Measurements from ENCODE around the gene NDUFS2. TPM values are rescaled to one million over a fixed set of nuclear protein-coding genes. Genes with fewer than 3 reads are reported as not detected.

Gene NDUFS2
- total RNA-seq, 2 experiments from 2014 or later = 49.9 to 55.7 TPM

- H3K36me3 ChIP-seq (ENCODE audit: insufficient read depth, low read length) = peaks cover 68% of the 10 kb centered on the region
- H3K27ac Mint-ChIP-seq = peak overlapping the region; percentile 36
- H3K9me3 ChIP-seq (ENCODE audit: control insufficient read depth in 1 of 2, insufficient read depth in 1 of 2, low read length in 2 of 2) = no peaks in the 10 kb centered on the region
- ATAC-seq (ENCODE audit: poor library complexity) (no peak), DNase-seq (no peak)
- no peaks in the 10 kb centered on the region for H3K9me3 Mint-ChIP-seq
- no peak overlapping the region for H3K27ac ChIP-seq (ENCODE audit: low read depth in 1 of 2, low read length in 2 of 2)
- ChIA-PET CTCF (no interaction called here), POLR2A (interaction anchor here (1.0 to 1.5 kb wide), 2 partner anchors 9 to 13 kb away, joined by 3 to 7 read pairs; no protein-coding TSS in a partner anchor)
- H3K4me3 ChIP-seq (ENCODE audit: low read length) = no peak overlapping the region
- intact Hi-C loops (cut with DNase I, micrococcal nuclease) = loop anchor here in 1 of 2 experiments (5.0 kb wide), 1 partner anchor 214 kb away; no protein-coding TSS in a partner anchor
- no peaks in the 10 kb centered on the region for H3K27me3 Mint-ChIP-seq
- peaks cover 85% of the 10 kb centered on the region for H3K36me3 Mint-ChIP-seq (ENCODE audit: low read depth)
- peaks cover 57% of the 10 kb centered on the region for H3K4me1 Mint-ChIP-seq (ENCODE audit: low read depth)
- H3K27me3 ChIP-seq (ENCODE audit: control insufficient read depth in 1 of 2, insufficient read depth in 2 of 2, low read length in 2 of 2) = no peaks in the 10 kb centered on the region
- H3K4me3 Mint-ChIP-seq = peak overlapping the region; percentile 25
- peaks cover 47% of the 10 kb centered on the region for H3K4me1 ChIP-seq (ENCODE audit: insufficient read depth, low read length)
- TF ChIP-seq, protein P1, sequence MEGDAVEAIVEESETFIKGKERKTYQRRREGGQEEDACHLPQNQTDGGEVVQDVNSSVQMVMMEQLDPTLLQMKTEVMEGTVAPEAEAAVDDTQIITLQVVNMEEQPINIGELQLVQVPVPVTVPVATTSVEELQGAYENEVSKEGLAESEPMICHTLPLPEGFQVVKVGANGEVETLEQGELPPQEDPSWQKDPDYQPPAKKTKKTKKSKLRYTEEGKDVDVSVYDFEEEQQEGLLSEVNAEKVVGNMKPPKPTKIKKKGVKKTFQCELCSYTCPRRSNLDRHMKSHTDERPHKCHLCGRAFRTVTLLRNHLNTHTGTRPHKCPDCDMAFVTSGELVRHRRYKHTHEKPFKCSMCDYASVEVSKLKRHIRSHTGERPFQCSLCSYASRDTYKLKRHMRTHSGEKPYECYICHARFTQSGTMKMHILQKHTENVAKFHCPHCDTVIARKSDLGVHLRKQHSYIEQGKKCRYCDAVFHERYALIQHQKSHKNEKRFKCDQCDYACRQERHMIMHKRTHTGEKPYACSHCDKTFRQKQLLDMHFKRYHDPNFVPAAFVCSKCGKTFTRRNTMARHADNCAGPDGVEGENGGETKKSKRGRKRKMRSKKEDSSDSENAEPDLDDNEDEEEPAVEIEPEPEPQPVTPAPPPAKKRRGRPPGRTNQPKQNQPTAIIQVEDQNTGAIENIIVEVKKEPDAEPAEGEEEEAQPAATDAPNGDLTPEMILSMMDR (IDR thresholded peaks at IDR 0.05) = no peak
Observed at GRCh38 chr1:161172776-161173376, 29.3 kb upstream of the NDUFS2 start.

DNA sequence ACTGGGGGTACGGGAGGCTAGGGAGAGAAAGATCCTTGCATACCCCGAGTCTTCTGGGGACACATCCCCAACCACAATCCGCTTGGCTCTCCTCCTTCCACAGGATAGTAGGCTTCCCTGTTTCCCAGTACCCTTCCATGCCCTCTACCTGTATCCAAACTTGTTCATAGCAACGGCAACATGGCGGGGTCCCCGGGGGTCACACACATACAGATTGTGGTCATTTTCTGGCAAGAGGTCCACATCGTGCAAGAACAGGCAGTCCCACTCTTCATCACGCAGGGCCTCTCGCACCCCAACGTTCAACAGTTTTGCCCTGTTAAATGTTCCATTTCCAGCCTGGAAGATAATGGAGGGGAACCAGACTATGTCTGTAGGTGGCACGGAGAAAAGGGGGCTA is 28.5 kb upstream of the NDUFS2 start:
- ChIA-PET CTCF (no interaction called here), POLR2A (interaction anchor here (1.5 kb wide), 1 partner anchor 8 kb away, joined by 7 read pairs; no protein-coding TSS in a partner anchor)
- Mint-ChIP-seq H3K27ac (peak overlapping the region; percentile 36), H3K4me1 (ENCODE audit: low read depth) (peaks cover 56% of the 10 kb centered on the region), H3K4me3 (peak overlapping the region; percentile 45), H3K27me3 (no peaks in the 10 kb centered on the region), H3K9me3 (no peaks in the 10 kb centered on the region), H3K36me3 (ENCODE audit: low read depth) (peaks cover 80% of the 10 kb centered on the region)
- no peak overlapping the region for H3K4me3 ChIP-seq (ENCODE audit: low read length)
- no peak overlapping the region for H3K27ac ChIP-seq (ENCODE audit: low read depth in 1 of 2, low read length in 2 of 2)
- TF ChIP-seq, protein P1 (IDR thresholded peaks at IDR 0.05) = no peak
- peaks cover 68% of the 10 kb centered on the region for H3K36me3 ChIP-seq (ENCODE audit: insufficient read depth, low read length)
- intact Hi-C loops (cut with DNase I, micrococcal nuclease) = loop anchor here in 1 of 2 experiments (5.0 kb wide), 1 partner anchor 214 kb away; no protein-coding TSS in a partner anchor
- DNase-seq (no peak), ATAC-seq (ENCODE audit: poor library complexity) (no peak)
- H3K4me1 ChIP-seq (ENCODE audit: insufficient read depth, low read length) = peaks cover 50% of the 10 kb centered on the region
- no peaks in the 10 kb centered on the region for H3K27me3 ChIP-seq (ENCODE audit: control insufficient read depth in 1 of 2, insufficient read depth in 2 of 2, low read length in 2 of 2)
- no peaks in the 10 kb centered on the region for H3K9me3 ChIP-seq (ENCODE audit: control insufficient read depth in 1 of 2, insufficient read depth in 1 of 2, low read length in 2 of 2)

GRCh38 chr1:161174911-161175310 is 27.3 kb upstream of the NDUFS2 start:
- intact Hi-C loops (cut with DNase I, micrococcal nuclease) = loop anchor here in 1 of 2 experiments (5.0 kb wide), 2 partner anchors 47 to 212 kb away; partner anchors contain the start of gene APOA2
- H3K36me3 ChIP-seq (ENCODE audit: insufficient read depth, low read length) = peaks cover 57% of the 10 kb centered on the region
- H3K36me3 Mint-ChIP-seq (ENCODE audit: low read depth) = peaks cover 71% of the 10 kb centered on the region
- no peaks in the 10 kb centered on the region for H3K9me3 Mint-ChIP-seq
- DNase-seq (no peak), ATAC-seq (ENCODE audit: poor library complexity) (no peak)
- CTCF ChIA-PET = no interaction called here
- H3K27ac Mint-ChIP-seq = peak overlapping the region; percentile 97
- H3K27ac ChIP-seq (ENCODE audit: low read depth in 1 of 2, low read length in 2 of 2) = no peak overlapping the region
- no peaks in the 10 kb centered on the region for H3K27me3 ChIP-seq (ENCODE audit: control insufficient read depth in 1 of 2, insufficient read depth in 2 of 2, low read length in 2 of 2)
- POLR2A ChIA-PET = interaction anchor here (3.5 kb wide), 1 partner anchor 9 kb away, joined by 31 read pairs; the partner anchor contains the start of gene PPOX
- TF ChIP-seq, protein P1 (IDR thresholded peaks at IDR 0.05) = no peak
- H3K9me3 ChIP-seq (ENCODE audit: control insufficient read depth in 1 of 2, insufficient read depth in 1 of 2, low read length in 2 of 2) = no peaks in the 10 kb centered on the region
- peaks cover 60% of the 10 kb centered on the region for H3K4me1 Mint-ChIP-seq (ENCODE audit: low read depth)
- H3K4me1 ChIP-seq (ENCODE audit: insufficient read depth, low read length) = peaks cover 53% of the 10 kb centered on the region
- H3K4me3 ChIP-seq (ENCODE audit: low read length) = no peak overlapping the region
- H3K4me3 Mint-ChIP-seq = peak overlapping the region; percentile 100
- no peaks in the 10 kb centered on the region for H3K27me3 Mint-ChIP-seq

Measured in CD4-positive, alpha-beta T cell (primary cell).